B cell (primary cell): ENCODE measurements around the gene NEUROD1. TPM values are rescaled to one million over a fixed set of nuclear protein-coding genes. Genes with fewer than 3 reads are reported as not detected.

Experiments used
- ATAC-seq: fragments of 200-7000 bp; cut with Tn5 transposase; one replicate; pipeline ENCODE4 v1.10.0; 2021; ENCODE audit warnings: low read depth, mild to moderate bottlenecking, moderate number of reproducible peaks, moderate library complexity
- CTCF ChIA-PET: fragments of 350-600 bp; sonication (Branson Sonifier 250); formaldehyde crosslinking; loops from one replicate; lab custom pipeline; 2021; ENCODE audit warnings: antibody characterized with exemption, inconsistent platforms; lab: Charles Lee
- POLR2A ChIA-PET: fragments of 350-600 bp; sonication (Branson Sonifier 250); formaldehyde crosslinking; loops from one replicate; lab custom pipeline; 2021; ENCODE audit warnings: antibody characterized with exemption; lab: Charles Lee
- DNase-seq: peaks from one replicate; pipeline ENCODE4 v3.0.0; 2013
- H2AFZ ChIP-seq: 2 replicates; pipeline ENCODE4 v1.6.1; 2012; ENCODE audit warnings: mild to moderate bottlenecking, low read depth, low read length; ENCODE audit not compliant: insufficient read depth, poor library complexity, severe bottlenecking
- H3K27ac ChIP-seq, 2 donors: 1 replicate in 1 of 2; 2 replicates in 1 of 2; pipeline ENCODE4 v1.5.1; 2012 to 2013; ENCODE audit warnings: low read length in 2 of 2, mild to moderate bottlenecking in 2 of 2, moderate library complexity in 1 of 2
- H3K27me3 ChIP-seq, 4 experiments: fragments of 200-600 bp in 1 of 4; sonication (generic) in 1 of 4; replicated peaks in 1 of 4; 1 replicate in 2 of 4; 2 replicates in 2 of 4; pipeline versions ENCODE4 v1.6.1 to v1.7.0; 2013 to 2016; ENCODE audit warnings: low read length in 3 of 4, mild to moderate bottlenecking in 2 of 4, mixed read lengths in 1 of 4, moderate library complexity in 1 of 4; ENCODE audit not compliant: insufficient read depth in 4 of 4, control insufficient read depth in 3 of 4; ENCODE audit errors: control extremely low read depth in 1 of 4
- H3K36me3 ChIP-seq, 2 experiments: replicated peaks in 1 of 2; 1 replicate in 1 of 2; 2 replicates in 1 of 2; pipeline versions ENCODE4 v1.6.1 to v1.7.1; 2013; ENCODE audit warnings: low read length in 1 of 2; ENCODE audit not compliant: insufficient read depth in 2 of 2, control insufficient read depth in 1 of 2; ENCODE audit errors: control extremely low read depth in 1 of 2, extremely low read depth in 1 of 2
- H3K4me1 ChIP-seq, 2 donors: fragments of 200-600 bp in 1 of 2; sonication (generic) in 1 of 2; 1 replicate in 1 of 2; 2 replicates in 1 of 2; pipeline versions ENCODE4 v1.5.1 to v1.6.1; 2013 to 2017; ENCODE audit warnings: low read length in 2 of 2; ENCODE audit not compliant: control insufficient read depth in 2 of 2, insufficient read depth in 2 of 2
- H3K4me2 ChIP-seq: replicated peaks from 2 replicates; pipeline ENCODE3; 2012; ENCODE audit warnings: mild to moderate bottlenecking, low read depth, low read length; ENCODE audit not compliant: poor library complexity, severe bottlenecking
- H3K4me3 ChIP-seq, 5 experiments: fragments of 200-600 bp in 1 of 5; sonication (generic) in 1 of 5; 1 replicate in 3 of 5; 2 replicates in 2 of 5; pipeline versions ENCODE4 v1.5.1 to v1.7.0; 2011 to 2016; ENCODE audit warnings: low read length in 4 of 5, mild to moderate bottlenecking in 4 of 5, low read depth in 2 of 5, control low read depth in 1 of 5, moderate library complexity in 1 of 5; ENCODE audit not compliant: insufficient read depth in 1 of 5; ENCODE audit errors: control extremely low read depth in 1 of 5, extremely low read depth in 1 of 5
- H3K79me2 ChIP-seq: fragments of 200-600 bp; sonication (generic); one replicate; pipeline ENCODE4 v1.6.0; 2016; ENCODE audit warnings: low read length; ENCODE audit not compliant: control insufficient read depth, insufficient read depth
- H3K9ac ChIP-seq: fragments of 200-600 bp; sonication (generic); 2 replicates; pipeline ENCODE4 v1.6.1; 2017; ENCODE audit warnings: mild to moderate bottlenecking, low read length, moderate library complexity
- H3K9me3 ChIP-seq, 3 donors: one replicate each; pipeline versions ENCODE4 v1.6.1 to v1.7.1; 2013; ENCODE audit warnings: low read length in 2 of 3; ENCODE audit not compliant: control insufficient read depth in 2 of 3, insufficient read depth in 1 of 3; ENCODE audit errors: control extremely low read depth in 1 of 3
- H4K20me1 ChIP-seq: 2 replicates; pipeline ENCODE4 v1.6.0; 2012; ENCODE audit warnings: mild to moderate bottlenecking, low read length; ENCODE audit not compliant: insufficient read depth, control insufficient read depth, poor library complexity, severe bottlenecking
- H3K27ac Mint-ChIP-seq: one replicate; pipeline ENCODE4 v1.8.0; 2021; ENCODE audit warnings: mixed read lengths
- H3K27me3 Mint-ChIP-seq: one replicate; pipeline ENCODE4 v1.8.0; 2021; ENCODE audit warnings: mixed read lengths
- H3K4me1 Mint-ChIP-seq: one replicate; pipeline ENCODE4 v1.8.0; 2021; ENCODE audit warnings: mixed read lengths
- H3K4me3 Mint-ChIP-seq: one replicate; pipeline ENCODE4 v1.8.0; 2021; ENCODE audit warnings: mixed read lengths
- H3K9me3 Mint-ChIP-seq: one replicate; pipeline ENCODE4 v1.8.0; 2022; ENCODE audit warnings: mixed read lengths; ENCODE audit not compliant: insufficient read depth
- CTCF ChIP-seq: fragments of 200-600 bp; IDR thresholded peaks from one replicate; pipeline ENCODE4 v1.8.0; 2022; ENCODE audit warnings: antibody characterized with exemption, mild to moderate bottlenecking
- EZH2 ChIP-seq: IDR thresholded peaks from 2 replicates; pipeline ENCODE4 v1.6.1; 2012; ENCODE audit warnings: borderline replicate concordance, low read depth, mild to moderate bottlenecking, moderate library complexity, low read length; ENCODE audit not compliant: insufficient read depth, poor library complexity, severe bottlenecking
- WGBS: methylation state at CpG from one replicate; pipeline ENCODE4 v1.1.5; 2013; ENCODE audit warnings: missing lambda C conversion rate; ENCODE audit not compliant: insufficient coverage; 5-methylcytosine and 5-hydroxymethylcytosine counted together
- intact Hi-C: fragments of 100-400 bp; cut with micrococcal nuclease; formaldehyde crosslinking; loops from one replicate; pipeline ENCODE4 v1.10.0; 2022
- polyA plus RNA-seq: library from polyadenylated mRNA; depleted of rRNA; stranded (reverse); fragments of >200 nt; gene quantifications from 2 replicates; pipeline ENCODE4 v1.2.3, GENCODE V29; 2012
- total RNA-seq, 2 donors: library from RNA; stranded (reverse); fragments of 120-200 nt in 1 of 2; gene quantifications; 1 replicate in 1 of 2; 2 replicates in 1 of 2; pipeline versions ENCODE4 v1.2.3 to v1.2.4, GENCODE V29; 2013 to 2022

Gene NEUROD1
- total and polyA plus RNA-seq, 2 donors (not counting 1 experiment from before 2014, with no cell fraction given): not detected

GRCh38 chr2:181680937-181681811 is 857 bp upstream of the NEUROD1 start:
- DNase-seq (peak; percentile 24), ATAC-seq (no peak)
- peak overlapping the region in 1 of 5 experiments; percentile 24 for H3K4me3 ChIP-seq
- no peaks in the 10 kb centered on the region for H4K20me1 ChIP-seq
- no peak for TF ChIP-seq CTCF
- no peak for TF ChIP-seq EZH2
- H3K4me3 Mint-ChIP-seq: peak overlapping the region; percentile 79
- intact Hi-C loops: no loop called here
- H3K4me1 Mint-ChIP-seq: peaks cover 51% of the 10 kb centered on the region
- H3K27ac Mint-ChIP-seq: peak overlapping the region; percentile 60
- H3K9me3 ChIP-seq: peaks cover 1 to 70% (median 13%) of the 10 kb centered on the region in 3 donors
- H3K9ac ChIP-seq: peak overlapping the region; percentile 20
- peak overlapping the region; percentile 59 for H3K4me2 ChIP-seq
- peaks cover 50 to 73% of the 10 kb centered on the region in 2 donors for H3K4me1 ChIP-seq
- H2AFZ ChIP-seq: no peak overlapping the region
- peaks cover 8% of the 10 kb centered on the region for H3K9me3 Mint-ChIP-seq
- peaks cover 79% of the 10 kb centered on the region for H3K27me3 Mint-ChIP-seq
- no peaks in the 10 kb centered on the region for H3K36me3 ChIP-seq
- 10% methylated on average over 38 of the region's 38 CpGs for WGBS
- CTCF ChIA-PET: no interaction called here
- H3K27me3 ChIP-seq: peaks cover 5 to 82% (median 77%) of the 10 kb centered on the region in 4 experiments
- no peak overlapping the region for H3K27ac ChIP-seq
- no peaks in the 10 kb centered on the region for H3K79me2 ChIP-seq
- POLR2A ChIA-PET: no interaction called here

GRCh38 chr2:181679544-181679979 is 755 bp downstream of the NEUROD1 start:
- intact Hi-C loops: loop anchor here (5.0 kb wide), 1 partner anchor 213 kb away; the partner anchor contains the start of gene ITPRID2
- CTCF ChIA-PET: no interaction called here
- H3K4me1 Mint-ChIP-seq: peaks cover 46% of the 10 kb centered on the region

More at GRCh38 chr2:181679544-181679979, 755 bp downstream of the NEUROD1 start:
- ATAC-seq (no peak), DNase-seq (peak; percentile 11)
- peaks cover 44 to 66% of the 10 kb centered on the region in 2 donors for H3K4me1 ChIP-seq
- H2AFZ ChIP-seq: no peak overlapping the region
- no peaks in the 10 kb centered on the region for H3K79me2 ChIP-seq
- no peaks in the 10 kb centered on the region for H4K20me1 ChIP-seq
- Mint-ChIP-seq H3K27ac (no peak overlapping the region), H3K4me3 (no peak overlapping the region), H3K9me3 (peaks cover 5% of the 10 kb centered on the region), H3K27me3 (peaks cover 66% of the 10 kb centered on the region)
- TF ChIP-seq EZH2 (no peak), CTCF (no peak)
- H3K36me3 ChIP-seq: no peaks in the 10 kb centered on the region
- peaks cover 2 to 74% (median 66%) of the 10 kb centered on the region in 4 experiments for H3K27me3 ChIP-seq
- no peak overlapping the region for H3K4me2 ChIP-seq
- POLR2A ChIA-PET: no interaction called here
- H3K4me3 ChIP-seq: no peak overlapping the region
- 12% methylated on average over 13 of the region's 20 CpGs for WGBS
- H3K9me3 ChIP-seq: peaks cover 1 to 60% (median 13%) of the 10 kb centered on the region in 3 donors
- H3K27ac ChIP-seq: no peak overlapping the region
- no peak overlapping the region for H3K9ac ChIP-seq
